ENCODE measurements around the gene CUBN. TPM values are rescaled to one million over a fixed set of nuclear protein-coding genes. Genes with fewer than 3 reads are reported as not detected.

CUBN gene
- total and polyA plus RNA-seq, 10 of the 15 experiments (the other 5 are each of a cell fraction or from before 2014, with no cell fraction given) = under 0.01 to 0.14 (median 0.02) TPM; not detected in 6

- TF ChIP-seq ZBTB11 (CRISPR knock-in tag; IDR thresholded peaks at IDR 0.05) = no peak
- TF ChIP-seq, protein P1, sequence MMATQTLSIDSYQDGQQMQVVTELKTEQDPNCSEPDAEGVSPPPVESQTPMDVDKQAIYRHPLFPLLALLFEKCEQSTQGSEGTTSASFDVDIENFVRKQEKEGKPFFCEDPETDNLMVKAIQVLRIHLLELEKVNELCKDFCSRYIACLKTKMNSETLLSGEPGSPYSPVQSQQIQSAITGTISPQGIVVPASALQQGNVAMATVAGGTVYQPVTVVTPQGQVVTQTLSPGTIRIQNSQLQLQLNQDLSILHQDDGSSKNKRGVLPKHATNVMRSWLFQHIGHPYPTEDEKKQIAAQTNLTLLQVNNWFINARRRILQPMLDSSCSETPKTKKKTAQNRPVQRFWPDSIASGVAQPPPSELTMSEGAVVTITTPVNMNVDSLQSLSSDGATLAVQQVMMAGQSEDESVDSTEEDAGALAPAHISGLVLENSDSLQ (IDR thresholded peaks at IDR 0.05) = no peak
- no peak for TF ChIP-seq NFIC (IDR thresholded peaks at IDR 0.05; ENCODE audit: low read depth, low read length)
- TF ChIP-seq ZBTB33 (IDR thresholded peaks at IDR 0.05) = no peak
Measured at GRCh38 chr10:17106991-17107390, 22.6 kb downstream of the CUBN start (continued).

- no peak overlapping the region for H3K4me3 ChIP-seq
- in situ Hi-C loops (cut with MboI) = no loop called here
- CTCF ChIA-PET = no interaction called here
- FAIRE-seq (no peak), ATAC-seq (no peak), DNase-seq (ENCODE audit: low read depth, low spot score) (no peak)
- no TSS peak for BruUV-seq (replicated peaks)
- no peak overlapping the region for H3K4me2 ChIP-seq (ENCODE audit: control insufficient read depth, insufficient read depth)
- SMC1A ChIA-PET (ENCODE audit: uncharacterized antibody, unreplicated experiment) = no interaction called here
- no peak overlapping the region for H3K27ac ChIP-seq (ENCODE audit: control insufficient read depth, insufficient read depth)
- intact Hi-C loops (cut with micrococcal nuclease; ENCODE audit: unreplicated experiment) = no loop called here
- H3K36me3 ChIP-seq (ENCODE audit: control insufficient read depth in 2 of 2, insufficient read depth in 2 of 2, low read length in 1 of 2) = no peaks in the 10 kb centered on the region
- H3K4me1 ChIP-seq (ENCODE audit: control insufficient read depth, insufficient read depth, low read length) = no peaks in the 10 kb centered on the region
- no peaks in the 10 kb centered on the region for H3K79me2 ChIP-seq (ENCODE audit: control insufficient read depth, insufficient read depth, low read length)
- POLR2A ChIA-PET = no interaction called here
- no peak overlapping the region for H3K9ac ChIP-seq (ENCODE audit: control insufficient read depth, insufficient read depth, low read length)
- H4K20me1 ChIP-seq (ENCODE audit: control insufficient read depth, insufficient read depth) = no peaks in the 10 kb centered on the region
- RAD21 ChIA-PET (ENCODE audit: unreplicated experiment) = no interaction called here
- H3K9me3 ChIP-seq (replicated peaks; ENCODE audit: control insufficient read depth, insufficient read depth, low read length) = no peaks in the 10 kb centered on the region
- no peaks in the 10 kb centered on the region; a peak in 1 of 4 replicates for H3K27me3 ChIP-seq (replicated peaks in 1 of 2; ENCODE audit: control insufficient read depth in 2 of 2, insufficient read depth in 2 of 2, low read length in 1 of 2)
- no peak overlapping the region for H2AFZ ChIP-seq (ENCODE audit: control insufficient read depth, low read depth, low read length)
- TF ChIP-seq SMARCA5 (IDR thresholded peaks at IDR 0.05) (no peak), POLR2AphosphoS2 (IDR thresholded peaks at IDR 0.05; ENCODE audit: low read depth, low read length) (no peak), YBX1 (IDR thresholded peaks at IDR 0.05) (no peak), MEF2A (IDR thresholded peaks at IDR 0.05; ENCODE audit: insufficient read depth, low read depth, low read length) (no peak), BACH1 (IDR thresholded peaks at IDR 0.05; ENCODE audit: borderline replicate concordance) (no peak), ATF3 (IDR thresholded peaks at IDR 0.05; ENCODE audit: borderline replicate concordance, extremely low read depth, low read depth, low read length) (no peak), SIN3A (IDR thresholded peaks at IDR 0.05; ENCODE audit: low read depth, low read length) (no peak), ZNF207 (IDR thresholded peaks at IDR 0.05; ENCODE audit: borderline replicate concordance) (no peak)
- TF ChIP-seq, protein P2, sequence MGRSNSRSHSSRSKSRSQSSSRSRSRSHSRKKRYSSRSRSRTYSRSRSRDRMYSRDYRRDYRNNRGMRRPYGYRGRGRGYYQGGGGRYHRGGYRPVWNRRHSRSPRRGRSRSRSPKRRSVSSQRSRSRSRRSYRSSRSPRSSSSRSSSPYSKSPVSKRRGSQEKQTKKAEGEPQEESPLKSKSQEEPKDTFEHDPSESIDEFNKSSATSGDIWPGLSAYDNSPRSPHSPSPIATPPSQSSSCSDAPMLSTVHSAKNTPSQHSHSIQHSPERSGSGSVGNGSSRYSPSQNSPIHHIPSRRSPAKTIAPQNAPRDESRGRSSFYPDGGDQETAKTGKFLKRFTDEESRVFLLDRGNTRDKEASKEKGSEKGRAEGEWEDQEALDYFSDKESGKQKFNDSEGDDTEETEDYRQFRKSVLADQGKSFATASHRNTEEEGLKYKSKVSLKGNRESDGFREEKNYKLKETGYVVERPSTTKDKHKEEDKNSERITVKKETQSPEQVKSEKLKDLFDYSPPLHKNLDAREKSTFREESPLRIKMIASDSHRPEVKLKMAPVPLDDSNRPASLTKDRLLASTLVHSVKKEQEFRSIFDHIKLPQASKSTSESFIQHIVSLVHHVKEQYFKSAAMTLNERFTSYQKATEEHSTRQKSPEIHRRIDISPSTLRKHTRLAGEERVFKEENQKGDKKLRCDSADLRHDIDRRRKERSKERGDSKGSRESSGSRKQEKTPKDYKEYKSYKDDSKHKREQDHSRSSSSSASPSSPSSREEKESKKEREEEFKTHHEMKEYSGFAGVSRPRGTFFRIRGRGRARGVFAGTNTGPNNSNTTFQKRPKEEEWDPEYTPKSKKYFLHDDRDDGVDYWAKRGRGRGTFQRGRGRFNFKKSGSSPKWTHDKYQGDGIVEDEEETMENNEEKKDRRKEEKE (IDR thresholded peaks at IDR 0.05) = no peak
Measured at GRCh38 chr10:17101910-17102266, 27.7 kb downstream of the CUBN start.

Measured in GM12878 (cell line).